ENCODE results near the gene KIAA0232. TPM values are rescaled to one million over a fixed set of nuclear protein-coding genes. Genes with fewer than 3 reads are reported as not detected.

The KIAA0232 gene
- total RNA-seq, 5 donors from 2014 or later (not counting 1 experiment from before 2014, with no cell fraction given) = 16.5 to 20.9 (median 19.3) TPM

- ATAC-seq (replicated peaks in 1 of 4) (peak in 2 of 4 experiments; percentile 28 to 48), DNase-seq (peak in 29 of 35 experiments; percentile 19 to 61 (median 35))
- ChIA-PET POLR2A (interaction anchor here (0.6 kb wide), 4 partner anchors 9 to 202 kb away, joined by 3 to 4 read pairs (median 4); partner anchors contain the start of gene BLOC1S4 (in 1 of the 2)), CTCF (interaction anchor here (0.7 to 1.1 kb wide), 3 partner anchors 25 to 243 kb away, joined by 3 to 4 read pairs (median 3); no protein-coding TSS in a partner anchor)
- Histone ChIP-seq H3K9me3 (no peaks in the 10 kb centered on the region), H3K27ac (ENCODE audit: low read length) (peak overlapping the region; percentile 81), H3K36me3 (ENCODE audit: control insufficient read depth in 2 of 2, extremely low read depth in 1 of 2, insufficient read depth in 1 of 2, low read length in 1 of 2) (no peaks in the 10 kb centered on the region), H3K4me3 (ENCODE audit: control insufficient read depth in 1 of 2, extremely low read depth in 1 of 2, low read length in 1 of 2) (peak overlapping the region in 1 of 2 donors; percentile 18), H3K27me3 (replicated peaks in 1 of 2; ENCODE audit: control insufficient read depth in 2 of 2, extremely low read depth in 1 of 2, insufficient read depth in 2 of 2, low read length in 1 of 2) (no peaks in the 10 kb centered on the region), H3K4me1 (ENCODE audit: control insufficient read depth in 1 of 2, extremely low read depth in 1 of 2, insufficient read depth in 2 of 2, low read length in 2 of 2) (peaks cover 26 to 75% of the 10 kb centered on the region in 2 experiments)
- Mint-ChIP-seq H3K27me3 (no peaks in the 10 kb centered on the region), H3K36me3 (no peaks in the 10 kb centered on the region), H3K4me1 (peaks cover 81 to 90% (median 82%) of the 10 kb centered on the region in 3 donors), H3K4me3 (peak overlapping the region; percentile 51 to 81 (median 51)), H3K27ac (peak overlapping the region; percentile 93 to 97), H3K9me3 (no peaks in the 10 kb centered on the region)
- WGBS (ENCODE audit: insufficient coverage) = 58% methylated on average over 9 of the region's 18 CpGs
These were observed 135.1 kb downstream of the KIAA0232 start for GRCh38 chr4:6917461-6918271.

GRCh38 chr4:6918338-6918737 lies 135.8 kb downstream of the KIAA0232 start:
- Histone ChIP-seq H3K27ac (ENCODE audit: low read length) (peak overlapping the region; percentile 81), H3K4me3 (ENCODE audit: control insufficient read depth in 1 of 2, extremely low read depth in 1 of 2, low read length in 1 of 2) (peak overlapping the region in 1 of 2 donors; percentile 4), H3K9me3 (no peaks in the 10 kb centered on the region), H3K4me1 (ENCODE audit: control insufficient read depth in 1 of 2, extremely low read depth in 1 of 2, insufficient read depth in 2 of 2, low read length in 2 of 2) (peaks cover 25 to 69% of the 10 kb centered on the region in 2 experiments), H3K36me3 (ENCODE audit: control insufficient read depth in 2 of 2, extremely low read depth in 1 of 2, insufficient read depth in 1 of 2, low read length in 1 of 2) (peaks cover 3 to 4% of the 10 kb centered on the region in 2 donors), H3K27me3 (replicated peaks in 1 of 2; ENCODE audit: control insufficient read depth in 2 of 2, extremely low read depth in 1 of 2, insufficient read depth in 2 of 2, low read length in 1 of 2) (no peaks in the 10 kb centered on the region)
- Mint-ChIP-seq H3K9me3 (no peaks in the 10 kb centered on the region), H3K4me1 (peaks cover 76 to 85% (median 80%) of the 10 kb centered on the region in 3 donors), H3K4me3 (peak overlapping the region; percentile 51 to 81 (median 51)), H3K27me3 (no peaks in the 10 kb centered on the region), H3K36me3 (peaks cover 3% of the 10 kb centered on the region), H3K27ac (peak overlapping the region; percentile 93 to 97)
- 0% methylated on average over 3 of the region's 7 CpGs for WGBS (ENCODE audit: insufficient coverage)
- POLR2A ChIA-PET = interaction anchor here in 1 of 2 donors (0.6 to 0.7 kb wide), 2 partner anchors 146 to 202 kb away, joined by 4 read pairs; partner anchors contain the start of gene BLOC1S4
- DNase-seq (peak in 19 of 35 experiments; percentile 9 to 57 (median 27)), ATAC-seq (replicated peaks in 1 of 4) (peak; percentile 56 to 81 (median 62))
- CTCF ChIA-PET = interaction anchor here in 1 of 2 donors (0.7 to 1.1 kb wide), 4 partner anchors 24 to 244 kb away, joined by 3 to 4 read pairs (median 3); no protein-coding TSS in a partner anchor

- H3K9me3 Mint-ChIP-seq = no peaks in the 10 kb centered on the region
- no peak overlapping the region for H3K4me3 ChIP-seq (ENCODE audit: control insufficient read depth in 1 of 2, extremely low read depth in 1 of 2, low read length in 1 of 2)
- WGBS (ENCODE audit: insufficient coverage) = 42% methylated on average over 2 of the region's 3 CpGs
- DNase-seq (no peak), ATAC-seq (replicated peaks in 1 of 4) (no peak)
- peak overlapping the region; percentile 86 to 91 for H3K27ac Mint-ChIP-seq
- H3K4me1 ChIP-seq (ENCODE audit: control insufficient read depth in 1 of 2, extremely low read depth in 1 of 2, insufficient read depth in 2 of 2, low read length in 2 of 2) = peaks cover 25 to 74% of the 10 kb centered on the region in 2 experiments
- H3K4me3 Mint-ChIP-seq = peak overlapping the region in 1 of 3 donors; percentile 52
- H3K36me3 ChIP-seq (ENCODE audit: control insufficient read depth in 2 of 2, extremely low read depth in 1 of 2, insufficient read depth in 1 of 2, low read length in 1 of 2) = peaks cover 5 to 18% of the 10 kb centered on the region in 2 donors
- peaks cover 74 to 82% (median 79%) of the 10 kb centered on the region in 3 donors for H3K4me1 Mint-ChIP-seq
- H3K27ac ChIP-seq (ENCODE audit: low read length) = peak overlapping the region; percentile 15
- H3K9me3 ChIP-seq = no peaks in the 10 kb centered on the region
- peaks cover 19% of the 10 kb centered on the region for H3K36me3 Mint-ChIP-seq
- no peaks in the 10 kb centered on the region for H3K27me3 Mint-ChIP-seq
- no peaks in the 10 kb centered on the region for H3K27me3 ChIP-seq (replicated peaks in 1 of 2; ENCODE audit: control insufficient read depth in 2 of 2, extremely low read depth in 1 of 2, insufficient read depth in 2 of 2, low read length in 1 of 2)
- ChIA-PET POLR2A (no interaction called here), CTCF (no interaction called here)
These were observed 137.6 kb downstream of the KIAA0232 start for GRCh38 chr4:6920171-6920570.

GRCh38 chr4:6923507-6923906 lies 141.0 kb downstream of the KIAA0232 start:
- H3K27ac Mint-ChIP-seq = peak overlapping the region in 1 of 2 donors; percentile 39
- Histone ChIP-seq H3K27me3 (replicated peaks in 1 of 2; ENCODE audit: control insufficient read depth in 2 of 2, extremely low read depth in 1 of 2, insufficient read depth in 2 of 2, low read length in 1 of 2) (no peaks in the 10 kb centered on the region), H3K9me3 (no peaks in the 10 kb centered on the region), H3K4me3 (ENCODE audit: control insufficient read depth in 1 of 2, extremely low read depth in 1 of 2, low read length in 1 of 2) (no peak overlapping the region), H3K36me3 (ENCODE audit: control insufficient read depth in 2 of 2, extremely low read depth in 1 of 2, insufficient read depth in 1 of 2, low read length in 1 of 2) (peaks cover 5 to 22% of the 10 kb centered on the region in 2 donors), H3K27ac (ENCODE audit: low read length) (no peak overlapping the region), H3K4me1 (ENCODE audit: control insufficient read depth in 1 of 2, extremely low read depth in 1 of 2, insufficient read depth in 2 of 2, low read length in 2 of 2) (peaks cover 29 to 74% of the 10 kb centered on the region in 2 experiments)
- H3K4me3 Mint-ChIP-seq = no peak overlapping the region
- no peaks in the 10 kb centered on the region for H3K27me3 Mint-ChIP-seq
- peaks cover 73 to 82% (median 79%) of the 10 kb centered on the region in 3 donors for H3K4me1 Mint-ChIP-seq
- no peak for ATAC-seq (replicated peaks in 1 of 4)
- CTCF ChIA-PET = interaction anchor here in 1 of 2 donors (0.5 kb wide), 1 partner anchor 14 kb away, joined by 4 read pairs; the partner anchor contains the start of gene TBC1D14
- no peaks in the 10 kb centered on the region for H3K9me3 Mint-ChIP-seq
- H3K36me3 Mint-ChIP-seq = peaks cover 32% of the 10 kb centered on the region
- DNase-seq = no peak
- POLR2A ChIA-PET = no interaction called here
- 97% methylated on average over 31 of the region's 32 CpGs for WGBS (ENCODE audit: insufficient coverage)

GRCh38 chr4:6924361-6924779 lies 141.8 kb downstream of the KIAA0232 start:
- no peak overlapping the region for H3K4me3 ChIP-seq (ENCODE audit: control insufficient read depth in 1 of 2, extremely low read depth in 1 of 2, low read length in 1 of 2)
- H3K36me3 Mint-ChIP-seq = peaks cover 38% of the 10 kb centered on the region
- H3K9me3 Mint-ChIP-seq = no peaks in the 10 kb centered on the region
- DNase-seq (no peak), ATAC-seq (replicated peaks in 1 of 4) (no peak)
- H3K27ac ChIP-seq (ENCODE audit: low read length) = no peak overlapping the region
- H3K4me3 Mint-ChIP-seq = peak overlapping the region in 1 of 3 donors; percentile 77
- ChIA-PET CTCF (interaction anchor here in 1 of 2 donors (0.8 kb wide), 1 partner anchor 10 kb away, joined by 3 read pairs; no protein-coding TSS in a partner anchor), POLR2A (no interaction called here)
- peak overlapping the region; percentile 43 to 95 for H3K27ac Mint-ChIP-seq
- 93% methylated on average over 11 of the region's 12 CpGs for WGBS (ENCODE audit: insufficient coverage)
- H3K36me3 ChIP-seq (ENCODE audit: control insufficient read depth in 2 of 2, extremely low read depth in 1 of 2, insufficient read depth in 1 of 2, low read length in 1 of 2) = peaks cover 5 to 22% of the 10 kb centered on the region in 2 donors
- H3K4me1 ChIP-seq (ENCODE audit: control insufficient read depth in 1 of 2, extremely low read depth in 1 of 2, insufficient read depth in 2 of 2, low read length in 2 of 2) = peaks cover 31 to 70% of the 10 kb centered on the region in 2 experiments
- H3K27me3 ChIP-seq (replicated peaks in 1 of 2; ENCODE audit: control insufficient read depth in 2 of 2, extremely low read depth in 1 of 2, insufficient read depth in 2 of 2, low read length in 1 of 2) = no peaks in the 10 kb centered on the region
- no peaks in the 10 kb centered on the region for H3K9me3 ChIP-seq
- no peaks in the 10 kb centered on the region for H3K27me3 Mint-ChIP-seq
- H3K4me1 Mint-ChIP-seq = peaks cover 74 to 82% (median 81%) of the 10 kb centered on the region in 3 donors

GRCh38 chr4:6925357-6925836 lies 142.9 kb downstream of the KIAA0232 start:
- Histone ChIP-seq H3K4me1 (ENCODE audit: control insufficient read depth in 1 of 2, extremely low read depth in 1 of 2, insufficient read depth in 2 of 2, low read length in 2 of 2) (peaks cover 33 to 71% of the 10 kb centered on the region in 2 experiments), H3K9me3 (no peaks in the 10 kb centered on the region), H3K36me3 (ENCODE audit: control insufficient read depth in 2 of 2, extremely low read depth in 1 of 2, insufficient read depth in 1 of 2, low read length in 1 of 2) (peaks cover 5 to 22% of the 10 kb centered on the region in 2 donors), H3K27ac (ENCODE audit: low read length) (peak overlapping the region; percentile 1), H3K27me3 (replicated peaks in 1 of 2; ENCODE audit: control insufficient read depth in 2 of 2, extremely low read depth in 1 of 2, insufficient read depth in 2 of 2, low read length in 1 of 2) (no peaks in the 10 kb centered on the region), H3K4me3 (ENCODE audit: control insufficient read depth in 1 of 2, extremely low read depth in 1 of 2, low read length in 1 of 2) (no peak overlapping the region)
- H3K4me1 Mint-ChIP-seq = peaks cover 75 to 86% (median 83%) of the 10 kb centered on the region in 3 donors
- peaks cover 41% of the 10 kb centered on the region for H3K36me3 Mint-ChIP-seq
- POLR2A ChIA-PET = interaction anchor here (0.6 to 0.7 kb wide), 4 partner anchors 11 to 58 kb away, joined by 3 read pairs; no protein-coding TSS in a partner anchor
- ATAC-seq (replicated peaks in 1 of 4) = peak in 1 of 4 experiments; percentile 8
- WGBS (ENCODE audit: insufficient coverage) = 25% methylated on average over 10 of the region's 14 CpGs
- CTCF ChIA-PET = interaction anchor here in 1 of 2 donors (1.0 kb wide), 1 partner anchor 12 kb away, joined by 4 read pairs; no protein-coding TSS in a partner anchor
- H3K27me3 Mint-ChIP-seq = no peaks in the 10 kb centered on the region
- no peaks in the 10 kb centered on the region for H3K9me3 Mint-ChIP-seq
- peak overlapping the region; percentile 91 to 95 for H3K27ac Mint-ChIP-seq
- H3K4me3 Mint-ChIP-seq = peak overlapping the region; percentile 68 to 77 (median 72)
- peak in 4 of 35 experiments; percentile 17 to 43 (median 28) for DNase-seq

Measured in T-cell (primary cell).